K562 (cell line): Measurements from ENCODE around the gene SRPK1. TPM values are rescaled to one million over a fixed set of nuclear protein-coding genes. Genes with fewer than 3 reads are reported as not detected.

ENCODE experiments used
- polyA plus RNA-seq, 8 experiments: library from polyadenylated mRNA; depleted of rRNA in 4 of 8; stranded (reverse) in 5 of 8; unstranded in 3 of 8; fragments of >200 nt; fragmentation: Nextera tagmentation in 2 of 8; fragmentation: Illumina TruSeq in 1 of 8; extraction: Ambion mirVana in 2 of 8; extraction: Trizol in 1 of 8; gene quantifications; 2 replicates each; pipeline versions ENCODE4 v1.2.1 to v1.2.3, GENCODE V29; 2011 to 2014; ENCODE audit warnings: inconsistent platforms in 1 of 8, missing spikeins in 1 of 8
- total RNA-seq, 7 experiments: library from RNA; depleted of rRNA in 6 of 7; stranded (reverse); fragments of >200 nt in 6 of 7; fragmentation: Illumina TruSeq in 2 of 7; extraction: Trizol in 2 of 7; gene quantifications; 2 replicates each; pipeline versions ENCODE4 v1.2.1 to v1.2.3, GENCODE V29; 2011 to 2021; ENCODE audit warnings: low replicate concordance in 1 of 7
- TF ChIP-seq, protein P1 (sequence below): fragments of 450-650 bp; IDR thresholded peaks from 2 replicates; pipeline ENCODE4 v1.6.1; 2016; ENCODE audit warnings: mild to moderate bottlenecking, moderate library complexity

Gene SRPK1
- total and polyA plus RNA-seq, 9 of the 15 experiments (the other 6 are each of a cell fraction or from before 2014, with no cell fraction given), result 99.6 to 185 (median 159) TPM

DNA sequence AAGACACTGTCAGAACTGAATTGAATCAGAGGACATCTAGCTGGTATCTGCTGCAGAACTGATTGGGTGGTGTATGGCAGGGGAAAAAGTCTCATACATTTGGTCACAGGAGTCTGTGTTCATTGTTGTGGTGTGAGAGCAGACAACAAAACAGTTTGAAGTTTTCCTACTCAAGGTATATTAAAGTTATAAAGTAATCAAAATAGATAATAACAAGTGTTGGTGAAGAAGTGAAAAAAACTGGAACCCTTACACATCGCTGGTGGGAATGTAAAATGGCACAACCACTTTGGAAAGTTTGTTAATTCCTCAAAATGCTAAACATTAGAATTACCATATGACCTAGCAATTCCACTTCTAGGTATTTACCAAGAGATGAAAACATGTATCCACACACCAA is 24.7 kb downstream of the SRPK1 start (continued):
- TF ChIP-seq, protein P1, sequence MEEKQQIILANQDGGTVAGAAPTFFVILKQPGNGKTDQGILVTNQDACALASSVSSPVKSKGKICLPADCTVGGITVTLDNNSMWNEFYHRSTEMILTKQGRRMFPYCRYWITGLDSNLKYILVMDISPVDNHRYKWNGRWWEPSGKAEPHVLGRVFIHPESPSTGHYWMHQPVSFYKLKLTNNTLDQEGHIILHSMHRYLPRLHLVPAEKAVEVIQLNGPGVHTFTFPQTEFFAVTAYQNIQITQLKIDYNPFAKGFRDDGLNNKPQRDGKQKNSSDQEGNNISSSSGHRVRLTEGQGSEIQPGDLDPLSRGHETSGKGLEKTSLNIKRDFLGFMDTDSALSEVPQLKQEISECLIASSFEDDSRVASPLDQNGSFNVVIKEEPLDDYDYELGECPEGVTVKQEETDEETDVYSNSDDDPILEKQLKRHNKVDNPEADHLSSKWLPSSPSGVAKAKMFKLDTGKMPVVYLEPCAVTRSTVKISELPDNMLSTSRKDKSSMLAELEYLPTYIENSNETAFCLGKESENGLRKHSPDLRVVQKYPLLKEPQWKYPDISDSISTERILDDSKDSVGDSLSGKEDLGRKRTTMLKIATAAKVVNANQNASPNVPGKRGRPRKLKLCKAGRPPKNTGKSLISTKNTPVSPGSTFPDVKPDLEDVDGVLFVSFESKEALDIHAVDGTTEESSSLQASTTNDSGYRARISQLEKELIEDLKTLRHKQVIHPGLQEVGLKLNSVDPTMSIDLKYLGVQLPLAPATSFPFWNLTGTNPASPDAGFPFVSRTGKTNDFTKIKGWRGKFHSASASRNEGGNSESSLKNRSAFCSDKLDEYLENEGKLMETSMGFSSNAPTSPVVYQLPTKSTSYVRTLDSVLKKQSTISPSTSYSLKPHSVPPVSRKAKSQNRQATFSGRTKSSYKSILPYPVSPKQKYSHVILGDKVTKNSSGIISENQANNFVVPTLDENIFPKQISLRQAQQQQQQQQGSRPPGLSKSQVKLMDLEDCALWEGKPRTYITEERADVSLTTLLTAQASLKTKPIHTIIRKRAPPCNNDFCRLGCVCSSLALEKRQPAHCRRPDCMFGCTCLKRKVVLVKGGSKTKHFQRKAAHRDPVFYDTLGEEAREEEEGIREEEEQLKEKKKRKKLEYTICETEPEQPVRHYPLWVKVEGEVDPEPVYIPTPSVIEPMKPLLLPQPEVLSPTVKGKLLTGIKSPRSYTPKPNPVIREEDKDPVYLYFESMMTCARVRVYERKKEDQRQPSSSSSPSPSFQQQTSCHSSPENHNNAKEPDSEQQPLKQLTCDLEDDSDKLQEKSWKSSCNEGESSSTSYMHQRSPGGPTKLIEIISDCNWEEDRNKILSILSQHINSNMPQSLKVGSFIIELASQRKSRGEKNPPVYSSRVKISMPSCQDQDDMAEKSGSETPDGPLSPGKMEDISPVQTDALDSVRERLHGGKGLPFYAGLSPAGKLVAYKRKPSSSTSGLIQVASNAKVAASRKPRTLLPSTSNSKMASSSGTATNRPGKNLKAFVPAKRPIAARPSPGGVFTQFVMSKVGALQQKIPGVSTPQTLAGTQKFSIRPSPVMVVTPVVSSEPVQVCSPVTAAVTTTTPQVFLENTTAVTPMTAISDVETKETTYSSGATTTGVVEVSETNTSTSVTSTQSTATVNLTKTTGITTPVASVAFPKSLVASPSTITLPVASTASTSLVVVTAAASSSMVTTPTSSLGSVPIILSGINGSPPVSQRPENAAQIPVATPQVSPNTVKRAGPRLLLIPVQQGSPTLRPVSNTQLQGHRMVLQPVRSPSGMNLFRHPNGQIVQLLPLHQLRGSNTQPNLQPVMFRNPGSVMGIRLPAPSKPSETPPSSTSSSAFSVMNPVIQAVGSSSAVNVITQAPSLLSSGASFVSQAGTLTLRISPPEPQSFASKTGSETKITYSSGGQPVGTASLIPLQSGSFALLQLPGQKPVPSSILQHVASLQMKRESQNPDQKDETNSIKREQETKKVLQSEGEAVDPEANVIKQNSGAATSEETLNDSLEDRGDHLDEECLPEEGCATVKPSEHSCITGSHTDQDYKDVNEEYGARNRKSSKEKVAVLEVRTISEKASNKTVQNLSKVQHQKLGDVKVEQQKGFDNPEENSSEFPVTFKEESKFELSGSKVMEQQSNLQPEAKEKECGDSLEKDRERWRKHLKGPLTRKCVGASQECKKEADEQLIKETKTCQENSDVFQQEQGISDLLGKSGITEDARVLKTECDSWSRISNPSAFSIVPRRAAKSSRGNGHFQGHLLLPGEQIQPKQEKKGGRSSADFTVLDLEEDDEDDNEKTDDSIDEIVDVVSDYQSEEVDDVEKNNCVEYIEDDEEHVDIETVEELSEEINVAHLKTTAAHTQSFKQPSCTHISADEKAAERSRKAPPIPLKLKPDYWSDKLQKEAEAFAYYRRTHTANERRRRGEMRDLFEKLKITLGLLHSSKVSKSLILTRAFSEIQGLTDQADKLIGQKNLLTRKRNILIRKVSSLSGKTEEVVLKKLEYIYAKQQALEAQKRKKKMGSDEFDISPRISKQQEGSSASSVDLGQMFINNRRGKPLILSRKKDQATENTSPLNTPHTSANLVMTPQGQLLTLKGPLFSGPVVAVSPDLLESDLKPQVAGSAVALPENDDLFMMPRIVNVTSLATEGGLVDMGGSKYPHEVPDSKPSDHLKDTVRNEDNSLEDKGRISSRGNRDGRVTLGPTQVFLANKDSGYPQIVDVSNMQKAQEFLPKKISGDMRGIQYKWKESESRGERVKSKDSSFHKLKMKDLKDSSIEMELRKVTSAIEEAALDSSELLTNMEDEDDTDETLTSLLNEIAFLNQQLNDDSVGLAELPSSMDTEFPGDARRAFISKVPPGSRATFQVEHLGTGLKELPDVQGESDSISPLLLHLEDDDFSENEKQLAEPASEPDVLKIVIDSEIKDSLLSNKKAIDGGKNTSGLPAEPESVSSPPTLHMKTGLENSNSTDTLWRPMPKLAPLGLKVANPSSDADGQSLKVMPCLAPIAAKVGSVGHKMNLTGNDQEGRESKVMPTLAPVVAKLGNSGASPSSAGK, result no peak
